Parathyroid adenoma (tissue), 2 donors: ENCODE results near the gene TERC.

Experiments used
- H2AFZ ChIP-seq: fragments of 300-600 bp; sonication (generic); one replicate; pipeline ENCODE4 v1.7.0; 2017; ENCODE audit warnings: antibody characterized with exemption, mild to moderate bottlenecking
- H3K27ac ChIP-seq: fragments of 300-600 bp; sonication (generic); one replicate; pipeline ENCODE4 v1.7.0; 2017
- H3K27me3 ChIP-seq: fragments of 300-600 bp; sonication (generic); one replicate; pipeline ENCODE4 v1.7.0; 2017; ENCODE audit warnings: low read length; ENCODE audit not compliant: control insufficient read depth, insufficient read depth
- H3K36me3 ChIP-seq: fragments of 300-600 bp; sonication (generic); one replicate; pipeline ENCODE4 v1.7.0; 2017; ENCODE audit warnings: low read length; ENCODE audit not compliant: control insufficient read depth, insufficient read depth
- H3K4me1 ChIP-seq: fragments of 300-600 bp; sonication (generic); one replicate; pipeline ENCODE4 v1.7.0; 2017; ENCODE audit warnings: control low read depth
- H3K4me2 ChIP-seq: fragments of 300-600 bp; sonication (generic); one replicate; pipeline ENCODE4 v1.7.0; 2017; ENCODE audit warnings: low read length
- H3K4me3 ChIP-seq: fragments of 300-600 bp; sonication (generic); one replicate; pipeline ENCODE4 v1.7.0; 2017; ENCODE audit warnings: low read depth, low read length
- H3K79me2 ChIP-seq: fragments of 300-600 bp; sonication (generic); one replicate; pipeline ENCODE4 v1.7.0; 2017; ENCODE audit warnings: control low read depth
- H3K9ac ChIP-seq: fragments of 300-600 bp; sonication (generic); one replicate; pipeline ENCODE4 v1.7.0; 2017; ENCODE audit warnings: mild to moderate bottlenecking
- H3K9me3 ChIP-seq: fragments of 300-600 bp; sonication (generic); one replicate; pipeline ENCODE4 v1.7.0; 2017; ENCODE audit warnings: low read length; ENCODE audit not compliant: control insufficient read depth
- TF ChIP-seq, protein P1 (sequence below): fragments of 300-600 bp; sonication (generic); IDR thresholded peaks from one replicate; pipeline ENCODE4 v1.7.0; 2017; ENCODE audit warnings: antibody characterized with exemption, mild to moderate bottlenecking
- donor health status: primary hyperparathyroidism.

Gene TERC

DNA sequence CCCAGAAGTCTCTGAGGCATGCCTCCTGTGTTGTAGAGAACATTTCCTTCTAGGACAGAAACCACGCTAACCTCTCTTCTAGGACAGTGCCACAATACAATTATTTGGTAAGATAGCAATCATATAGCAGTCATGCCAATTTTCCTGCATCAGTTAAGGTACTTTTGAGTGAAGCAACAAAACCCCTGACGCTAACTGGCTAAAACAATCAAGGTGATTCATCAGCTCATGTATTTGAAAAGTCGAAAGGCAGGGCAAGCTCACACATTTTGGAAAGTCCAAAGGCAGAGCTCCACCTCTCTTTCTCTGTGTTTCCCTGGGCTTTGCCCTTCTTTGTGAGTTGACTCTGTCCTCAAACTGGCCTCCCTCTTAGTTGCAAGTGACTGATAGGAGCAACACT, 10.1 kb downstream of the TERC start:
- no peaks in the 10 kb centered on the region for H3K9me3 ChIP-seq
- no peak overlapping the region for H3K27ac ChIP-seq
- H3K36me3 ChIP-seq: no peaks in the 10 kb centered on the region
- no peak overlapping the region for H3K4me3 ChIP-seq
- H3K79me2 ChIP-seq: no peaks in the 10 kb centered on the region
- H2AFZ ChIP-seq: no peak overlapping the region
- no peaks in the 10 kb centered on the region for H3K27me3 ChIP-seq
- no peaks in the 10 kb centered on the region for H3K4me1 ChIP-seq
- TF ChIP-seq, protein P1, sequence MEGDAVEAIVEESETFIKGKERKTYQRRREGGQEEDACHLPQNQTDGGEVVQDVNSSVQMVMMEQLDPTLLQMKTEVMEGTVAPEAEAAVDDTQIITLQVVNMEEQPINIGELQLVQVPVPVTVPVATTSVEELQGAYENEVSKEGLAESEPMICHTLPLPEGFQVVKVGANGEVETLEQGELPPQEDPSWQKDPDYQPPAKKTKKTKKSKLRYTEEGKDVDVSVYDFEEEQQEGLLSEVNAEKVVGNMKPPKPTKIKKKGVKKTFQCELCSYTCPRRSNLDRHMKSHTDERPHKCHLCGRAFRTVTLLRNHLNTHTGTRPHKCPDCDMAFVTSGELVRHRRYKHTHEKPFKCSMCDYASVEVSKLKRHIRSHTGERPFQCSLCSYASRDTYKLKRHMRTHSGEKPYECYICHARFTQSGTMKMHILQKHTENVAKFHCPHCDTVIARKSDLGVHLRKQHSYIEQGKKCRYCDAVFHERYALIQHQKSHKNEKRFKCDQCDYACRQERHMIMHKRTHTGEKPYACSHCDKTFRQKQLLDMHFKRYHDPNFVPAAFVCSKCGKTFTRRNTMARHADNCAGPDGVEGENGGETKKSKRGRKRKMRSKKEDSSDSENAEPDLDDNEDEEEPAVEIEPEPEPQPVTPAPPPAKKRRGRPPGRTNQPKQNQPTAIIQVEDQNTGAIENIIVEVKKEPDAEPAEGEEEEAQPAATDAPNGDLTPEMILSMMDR: no peak
- no peak overlapping the region for H3K4me2 ChIP-seq
- no peak overlapping the region for H3K9ac ChIP-seq

- Histone ChIP-seq H3K27me3 (no peaks in the 10 kb centered on the region), H3K4me2 (no peak overlapping the region), H3K9me3 (no peaks in the 10 kb centered on the region), H3K9ac (no peak overlapping the region), H3K27ac (no peak overlapping the region), H3K79me2 (no peaks in the 10 kb centered on the region), H2AFZ (no peak overlapping the region), H3K36me3 (no peaks in the 10 kb centered on the region), H3K4me3 (no peak overlapping the region), H3K4me1 (no peaks in the 10 kb centered on the region)
- TF ChIP-seq, protein P1: no peak
These were observed 13.0 kb downstream of the TERC start for GRCh38 chr3:169751875-169752274.

GRCh38 chr3:169750665-169751064, 14.2 kb downstream of the TERC start:
- no peak overlapping the region for H3K4me3 ChIP-seq
- no peak overlapping the region for H3K27ac ChIP-seq
- H2AFZ ChIP-seq: no peak overlapping the region
- H3K9ac ChIP-seq: no peak overlapping the region
- H3K4me1 ChIP-seq: no peaks in the 10 kb centered on the region
- no peaks in the 10 kb centered on the region for H3K36me3 ChIP-seq
- no peaks in the 10 kb centered on the region for H3K27me3 ChIP-seq
- TF ChIP-seq, protein P1: no peak
- H3K79me2 ChIP-seq: no peaks in the 10 kb centered on the region
- H3K4me2 ChIP-seq: no peak overlapping the region
- no peaks in the 10 kb centered on the region for H3K9me3 ChIP-seq

GRCh38 chr3:169748670-169749069, 16.2 kb downstream of the TERC start:
- no peak overlapping the region for H3K27ac ChIP-seq
- H3K4me3 ChIP-seq: no peak overlapping the region
- no peak overlapping the region for H3K4me2 ChIP-seq
- H3K9ac ChIP-seq: no peak overlapping the region
- TF ChIP-seq, protein P1: no peak
- no peaks in the 10 kb centered on the region for H3K79me2 ChIP-seq
- H3K36me3 ChIP-seq: no peaks in the 10 kb centered on the region
- no peaks in the 10 kb centered on the region for H3K4me1 ChIP-seq
- H3K9me3 ChIP-seq: no peaks in the 10 kb centered on the region
- H2AFZ ChIP-seq: no peak overlapping the region
- H3K27me3 ChIP-seq: no peaks in the 10 kb centered on the region

- Histone ChIP-seq H3K27me3 (no peaks in the 10 kb centered on the region), H3K4me3 (no peak overlapping the region), H3K4me2 (no peak overlapping the region), H2AFZ (no peak overlapping the region), H3K36me3 (no peaks in the 10 kb centered on the region), H3K79me2 (no peaks in the 10 kb centered on the region), H3K4me1 (no peaks in the 10 kb centered on the region), H3K9me3 (no peaks in the 10 kb centered on the region), H3K27ac (no peak overlapping the region), H3K9ac (no peak overlapping the region)
- TF ChIP-seq, protein P1: no peak
These were observed 17.9 kb downstream of the TERC start for GRCh38 chr3:169746924-169747323.
